ENCODE data around the gene MT1X.

The MT1X gene

GRCh38 chr16:56728980-56729734, 46.9 kb downstream of the MT1X start:
- Mint-ChIP-seq H3K27me3 (no peaks in the 10 kb centered on the region), H3K36me3 (ENCODE audit: low read depth) (no peaks in the 10 kb centered on the region), H3K9me3 (no peaks in the 10 kb centered on the region), H3K4me3 (no peak overlapping the region), H3K4me1 (ENCODE audit: low read depth) (peaks cover 13% of the 10 kb centered on the region), H3K27ac (peak overlapping the region; percentile 86)

DNA sequence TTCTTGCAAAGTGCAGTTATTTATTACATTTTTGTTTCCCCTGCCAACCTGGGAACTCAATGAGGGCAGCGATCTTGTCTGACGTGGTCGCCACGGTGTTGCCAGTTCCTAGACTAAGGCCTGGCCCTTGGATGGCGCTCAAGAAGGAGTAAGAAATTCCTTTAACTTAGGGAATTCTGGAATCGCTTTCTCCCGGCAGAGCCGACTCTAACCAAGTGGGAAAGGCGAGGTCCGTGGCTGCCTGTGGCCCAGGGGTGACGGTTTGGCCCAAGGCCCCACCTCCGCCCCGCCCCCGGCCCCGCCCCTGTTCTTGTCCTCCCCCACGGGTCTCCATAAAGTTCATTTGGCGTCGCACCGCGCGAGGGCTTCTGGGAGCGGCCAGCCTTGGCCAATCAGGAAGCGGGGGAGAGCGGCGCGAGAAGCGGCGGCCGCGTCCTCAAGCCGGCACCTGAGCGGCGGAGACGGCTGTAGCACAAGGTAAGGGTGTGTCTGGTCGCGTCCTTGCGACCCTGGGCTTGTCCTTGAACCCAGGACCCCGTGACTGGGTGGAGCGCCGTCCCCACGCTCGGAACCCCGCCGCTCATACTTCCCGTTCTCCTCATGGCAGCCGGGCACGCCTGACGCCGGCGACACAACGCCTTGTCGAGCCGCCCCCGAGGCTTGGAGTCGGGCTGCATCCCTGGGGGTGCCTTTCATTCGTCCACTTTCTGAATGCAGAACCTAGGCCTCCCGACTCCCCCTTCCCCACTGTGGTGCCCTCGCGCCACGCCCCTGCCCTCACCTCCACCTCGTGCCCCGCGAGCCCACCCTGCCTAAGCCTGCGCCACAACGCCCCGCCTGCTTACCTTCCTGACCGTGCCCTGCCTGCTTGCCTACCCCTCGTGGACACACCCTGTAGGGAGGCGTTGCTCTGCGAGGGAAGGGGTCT, 47.7 kb downstream of the MT1X start, which contains the start of gene NUP93:
TSS of gene NUP93 (plus strand) at position 395 of the 928 bp plus-strand sequence. CDS start 18,119 bp downstream, outside the sequence.
- Mint-ChIP-seq H3K27ac (peak within 1 kb of the TSS; percentile 86), H3K36me3 (ENCODE audit: low read depth) (no peaks in the 10 kb centered on the region), H3K4me3 (no peak within 1 kb of the TSS), H3K9me3 (no peaks in the 10 kb centered on the region), H3K4me1 (ENCODE audit: low read depth) (peaks cover 13% of the 10 kb centered on the region), H3K27me3 (no peaks in the 10 kb centered on the region)

- Mint-ChIP-seq H3K36me3 (ENCODE audit: low read depth) (peaks cover 3% of the 10 kb centered on the region), H3K4me3 (no peak overlapping the region)
These were observed 50.1 kb downstream of the MT1X start for GRCh38 chr16:56732366-56732765.

DNA sequence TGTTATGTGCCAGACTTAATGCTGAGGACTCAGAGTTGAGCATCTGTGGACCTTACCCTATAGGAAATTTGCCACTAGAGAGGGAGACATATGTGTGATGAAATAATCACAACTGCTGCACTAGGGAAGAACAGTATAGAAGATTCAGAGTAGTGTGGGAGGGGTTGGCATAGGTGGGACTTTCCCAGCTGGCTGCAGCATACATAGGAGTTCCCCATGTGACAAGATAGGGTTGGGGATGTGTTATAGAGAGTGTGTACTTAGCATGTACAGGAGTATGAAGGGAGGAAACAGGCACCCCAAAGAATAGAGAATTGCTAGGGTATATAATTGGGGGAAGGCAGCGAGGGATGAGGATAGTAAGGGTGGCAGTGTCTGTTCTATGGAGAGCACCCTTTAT, 50.6 kb downstream of the MT1X start:
- Mint-ChIP-seq H3K27ac (no peak overlapping the region), H3K4me3 (no peak overlapping the region), H3K4me1 (ENCODE audit: low read depth) (peaks cover 18% of the 10 kb centered on the region), H3K27me3 (no peaks in the 10 kb centered on the region), H3K9me3 (no peaks in the 10 kb centered on the region), H3K36me3 (ENCODE audit: low read depth) (peaks cover 6% of the 10 kb centered on the region)

More at GRCh38 chr16:56732366-56732765, 50.1 kb downstream of the MT1X start:
- Mint-ChIP-seq H3K27me3 (no peaks in the 10 kb centered on the region), H3K4me1 (ENCODE audit: low read depth) (peaks cover 18% of the 10 kb centered on the region), H3K9me3 (no peaks in the 10 kb centered on the region), H3K27ac (no peak overlapping the region)
